ENCODE data around the gene KCNAB3. TPM values are rescaled to one million over a fixed set of nuclear protein-coding genes. Genes with fewer than 3 reads are reported as not detected.

Gene KCNAB3
- polyA plus RNA-seq, 4 donors, result 1.3 to 3.9 (median 1.7) TPM

- H3K27me3 ChIP-seq (ENCODE audit: control insufficient read depth in 3 of 3, insufficient read depth in 3 of 3, low read length in 3 of 3), result no peaks in the 10 kb centered on the region
- DNase-seq, result peak; percentile 25 to 35
- H3K4me1 ChIP-seq (ENCODE audit: control insufficient read depth in 3 of 3, insufficient read depth in 2 of 3, low read depth in 1 of 3, low read length in 2 of 3), result peaks cover 3 to 41% (median 20%) of the 10 kb centered on the region in 3 donors
- H3K9me3 ChIP-seq (ENCODE audit: control insufficient read depth in 2 of 2, insufficient read depth in 1 of 2, low read depth in 1 of 2, low read length in 1 of 2), result no peaks in the 10 kb centered on the region
- H3K27ac ChIP-seq (ENCODE audit: low read depth in 1 of 3, low read length in 2 of 3), result peak within 1 kb of the TSS; percentile 68 to 97 (median 91)
- FAIRE-seq, result no peak
- peak within 1 kb of the TSS; percentile 36 to 87 (median 43) for H3K4me3 ChIP-seq (ENCODE audit: low read depth in 1 of 3, low read length in 3 of 3)
- peaks cover 4 to 34% (median 6%) of the 10 kb centered on the region in 3 donors for H3K36me3 ChIP-seq (ENCODE audit: control insufficient read depth in 3 of 3, insufficient read depth in 2 of 3, low read depth in 1 of 3, low read length in 3 of 3)
- 9 to 21% (median 16%) methylated on average over 18 of the region's 18 CpGs for WGBS, 3 donors
These were observed 41.3 kb downstream of the KCNAB3 start, which contains the start of gene CHD3 for GRCh38 chr17:7888184-7888920. Gene CHD3 (plus strand): TSS chr17:7888789. CDS start chr17:7889001, 212 bp downstream.

DNA sequence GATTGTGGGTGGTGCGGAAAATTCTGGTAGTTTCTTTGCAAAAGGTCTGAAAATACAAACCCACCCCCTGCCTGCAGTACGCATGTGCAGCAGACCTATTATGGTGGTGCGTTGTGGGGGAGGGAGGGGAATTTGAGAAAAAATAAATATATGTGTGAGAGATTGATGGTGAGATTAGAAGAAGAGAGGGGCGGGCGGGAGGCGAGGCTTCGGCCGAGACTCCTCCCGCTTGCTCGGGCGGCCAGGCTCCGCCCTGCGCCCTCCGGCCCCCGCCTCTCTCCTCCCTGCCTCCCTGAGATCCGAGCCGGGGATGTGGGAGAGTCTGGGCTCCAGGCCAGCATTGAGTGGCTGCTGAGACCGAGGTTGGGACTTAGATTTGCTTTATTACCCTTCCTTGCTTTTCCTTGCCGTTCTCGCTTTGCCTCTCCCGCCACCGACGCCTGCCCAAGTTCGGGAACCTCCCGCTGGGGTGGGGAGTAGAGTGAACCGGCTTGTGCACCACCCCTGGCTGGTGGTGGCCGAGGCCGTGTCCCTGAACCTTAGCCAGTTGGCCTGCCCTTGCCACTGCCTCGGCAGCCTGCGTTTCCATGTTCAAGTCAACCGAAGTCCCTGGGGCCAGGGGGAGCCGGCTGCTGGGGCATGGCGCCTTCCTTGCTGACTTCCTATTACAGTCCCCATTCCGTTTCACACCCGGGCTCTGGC, 42.0 kb downstream of the KCNAB3 start:
- peaks cover 2 to 30% (median 4%) of the 10 kb centered on the region in 3 donors for H3K36me3 ChIP-seq (ENCODE audit: control insufficient read depth in 3 of 3, insufficient read depth in 2 of 3, low read depth in 1 of 3, low read length in 3 of 3)
- FAIRE-seq, result no peak
- no peaks in the 10 kb centered on the region for H3K27me3 ChIP-seq (ENCODE audit: control insufficient read depth in 3 of 3, insufficient read depth in 3 of 3, low read length in 3 of 3)
- no peaks in the 10 kb centered on the region for H3K9me3 ChIP-seq (ENCODE audit: control insufficient read depth in 2 of 2, insufficient read depth in 1 of 2, low read depth in 1 of 2, low read length in 1 of 2)
- peak; percentile 92 to 96 for DNase-seq
- WGBS, 3 donors, result 0 to 1% (median 1%) methylated on average over 26 to 35 of the region's 35 CpGs
- peak overlapping the region; percentile 68 to 97 (median 91) for H3K27ac ChIP-seq (ENCODE audit: low read depth in 1 of 3, low read length in 2 of 3)
- peak overlapping the region; percentile 36 to 87 (median 43) for H3K4me3 ChIP-seq (ENCODE audit: low read depth in 1 of 3, low read length in 3 of 3)
- H3K4me1 ChIP-seq (ENCODE audit: control insufficient read depth in 3 of 3, insufficient read depth in 2 of 3, low read depth in 1 of 3, low read length in 2 of 3), result peaks cover 5 to 48% (median 23%) of the 10 kb centered on the region in 3 donors

DNA sequence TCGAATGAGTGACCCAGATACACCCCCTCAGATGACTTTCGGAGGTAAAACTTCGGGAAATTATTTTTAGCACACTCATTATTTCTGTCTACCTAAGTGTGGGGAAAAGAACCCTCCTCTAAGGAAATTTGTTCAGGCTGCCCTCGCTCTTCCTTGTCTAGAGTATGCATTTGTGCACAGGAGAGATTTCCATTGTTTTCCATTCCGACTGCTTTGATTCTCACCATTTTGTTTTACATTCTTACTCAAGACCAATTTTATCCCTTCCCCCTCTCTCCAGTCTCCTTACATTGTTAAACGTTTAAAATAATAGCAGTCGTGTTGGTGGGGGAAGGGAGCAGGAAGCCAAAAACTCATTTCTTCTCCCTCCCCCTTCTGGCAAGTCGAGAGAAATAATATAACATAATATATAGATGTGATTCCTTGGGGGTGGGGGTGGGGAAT, 42.6 kb downstream of the KCNAB3 start:
- peak overlapping the region; percentile 66 to 93 (median 89) for H3K27ac ChIP-seq (ENCODE audit: low read depth in 1 of 3, low read length in 2 of 3)
- H3K9me3 ChIP-seq (ENCODE audit: control insufficient read depth in 2 of 2, insufficient read depth in 1 of 2, low read depth in 1 of 2, low read length in 1 of 2), result no peaks in the 10 kb centered on the region
- no peak for FAIRE-seq
- peak overlapping the region; percentile 68 to 87 (median 86) for H3K4me3 ChIP-seq (ENCODE audit: low read depth in 1 of 3, low read length in 3 of 3)
- WGBS, 3 donors, result 3 to 4% (median 4%) methylated on average over 8 of the region's 8 CpGs
- no peak for DNase-seq
- H3K36me3 ChIP-seq (ENCODE audit: control insufficient read depth in 3 of 3, insufficient read depth in 2 of 3, low read depth in 1 of 3, low read length in 3 of 3), result peaks cover 2 to 30% (median 4%) of the 10 kb centered on the region in 3 donors
- no peaks in the 10 kb centered on the region for H3K27me3 ChIP-seq (ENCODE audit: control insufficient read depth in 3 of 3, insufficient read depth in 3 of 3, low read length in 3 of 3)
- H3K4me1 ChIP-seq (ENCODE audit: control insufficient read depth in 3 of 3, insufficient read depth in 2 of 3, low read depth in 1 of 3, low read length in 2 of 3), result peaks cover 5 to 53% (median 24%) of the 10 kb centered on the region in 3 donors

- Histone ChIP-seq H3K27ac (ENCODE audit: low read depth in 1 of 3, low read length in 2 of 3) (peak overlapping the region; percentile 66 to 93 (median 89)), H3K36me3 (ENCODE audit: control insufficient read depth in 3 of 3, insufficient read depth in 2 of 3, low read depth in 1 of 3, low read length in 3 of 3) (peaks cover 4 to 29% (median 5%) of the 10 kb centered on the region in 3 donors), H3K4me3 (ENCODE audit: low read depth in 1 of 3, low read length in 3 of 3) (peak overlapping the region; percentile 68 to 87 (median 86)), H3K9me3 (ENCODE audit: control insufficient read depth in 2 of 2, insufficient read depth in 1 of 2, low read depth in 1 of 2, low read length in 1 of 2) (no peaks in the 10 kb centered on the region), H3K4me1 (ENCODE audit: control insufficient read depth in 3 of 3, insufficient read depth in 2 of 3, low read depth in 1 of 3, low read length in 2 of 3) (peaks cover 5 to 59% (median 24%) of the 10 kb centered on the region in 3 donors), H3K27me3 (ENCODE audit: control insufficient read depth in 3 of 3, insufficient read depth in 3 of 3, low read length in 3 of 3) (no peaks in the 10 kb centered on the region)
- FAIRE-seq, result no peak
- peak; percentile 38 to 67 for DNase-seq
- 1 to 2% (median 2%) methylated on average over 30 of the region's 30 CpGs for WGBS, 3 donors
These were observed 43.2 kb downstream of the KCNAB3 start for GRCh38 chr17:7886227-7887037.

DNA sequence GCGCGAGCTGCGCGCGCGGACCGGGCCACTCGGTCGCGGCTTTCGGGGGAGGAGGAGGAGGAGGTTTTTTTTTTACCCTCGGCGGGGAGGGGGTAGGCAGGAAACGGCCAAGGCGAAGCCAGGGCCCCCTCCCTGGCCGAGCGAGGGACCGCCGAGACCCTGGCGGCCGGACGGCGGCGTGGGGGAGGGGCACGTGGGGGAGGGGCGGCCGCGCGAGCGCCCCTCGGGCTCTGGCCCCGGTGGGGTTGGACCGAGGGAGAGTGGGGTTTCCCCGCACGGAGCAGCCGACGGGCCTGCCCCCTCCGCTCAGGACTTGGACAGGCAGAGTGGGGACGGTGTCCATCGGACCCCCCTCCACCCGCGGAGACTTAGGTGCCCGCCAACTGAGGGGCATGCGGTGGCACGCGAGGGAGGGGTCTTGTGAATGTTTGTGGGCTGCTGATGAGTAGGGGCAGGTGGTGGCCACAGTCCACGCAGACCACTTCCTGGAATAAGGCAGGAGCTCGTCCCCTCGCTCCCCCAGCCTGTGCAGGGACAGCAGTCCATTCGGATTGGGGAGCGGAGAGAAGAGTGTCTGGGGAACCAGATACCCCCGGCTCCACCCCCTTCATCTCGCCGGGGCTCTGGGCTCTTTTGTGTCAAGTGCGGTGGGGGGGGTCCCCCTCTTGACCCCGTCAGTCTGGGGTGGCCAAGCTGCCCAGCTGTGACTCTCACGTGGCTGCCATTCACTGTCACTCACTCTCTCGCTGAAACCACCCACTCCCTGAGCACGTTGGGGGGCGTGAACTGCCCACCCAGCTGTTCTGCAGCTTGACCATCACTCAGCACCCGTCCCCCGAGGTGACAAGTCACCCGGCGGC, 44.1 kb downstream of the KCNAB3 start:
- Histone ChIP-seq H3K36me3 (ENCODE audit: control insufficient read depth in 3 of 3, insufficient read depth in 2 of 3, low read depth in 1 of 3, low read length in 3 of 3) (peaks cover 0 to 24% (median 4%) of the 10 kb centered on the region in 3 donors), H3K27ac (ENCODE audit: low read depth in 1 of 3, low read length in 2 of 3) (peak overlapping the region; percentile 66 to 93 (median 89)), H3K9me3 (ENCODE audit: control insufficient read depth in 2 of 2, insufficient read depth in 1 of 2, low read depth in 1 of 2, low read length in 1 of 2) (no peaks in the 10 kb centered on the region), H3K4me1 (ENCODE audit: control insufficient read depth in 3 of 3, insufficient read depth in 2 of 3, low read depth in 1 of 3, low read length in 2 of 3) (peaks cover 5 to 63% (median 24%) of the 10 kb centered on the region in 3 donors), H3K4me3 (ENCODE audit: low read depth in 1 of 3, low read length in 3 of 3) (peak overlapping the region; percentile 68 to 87 (median 86)), H3K27me3 (ENCODE audit: control insufficient read depth in 3 of 3, insufficient read depth in 3 of 3, low read length in 3 of 3) (no peaks in the 10 kb centered on the region)
- 0 to 1% (median 0%) methylated on average over 35 to 64 of the region's 64 CpGs for WGBS, 3 donors
- DNase-seq (peak in 1 of 2 donors; percentile 60), FAIRE-seq (no peak)

DNA sequence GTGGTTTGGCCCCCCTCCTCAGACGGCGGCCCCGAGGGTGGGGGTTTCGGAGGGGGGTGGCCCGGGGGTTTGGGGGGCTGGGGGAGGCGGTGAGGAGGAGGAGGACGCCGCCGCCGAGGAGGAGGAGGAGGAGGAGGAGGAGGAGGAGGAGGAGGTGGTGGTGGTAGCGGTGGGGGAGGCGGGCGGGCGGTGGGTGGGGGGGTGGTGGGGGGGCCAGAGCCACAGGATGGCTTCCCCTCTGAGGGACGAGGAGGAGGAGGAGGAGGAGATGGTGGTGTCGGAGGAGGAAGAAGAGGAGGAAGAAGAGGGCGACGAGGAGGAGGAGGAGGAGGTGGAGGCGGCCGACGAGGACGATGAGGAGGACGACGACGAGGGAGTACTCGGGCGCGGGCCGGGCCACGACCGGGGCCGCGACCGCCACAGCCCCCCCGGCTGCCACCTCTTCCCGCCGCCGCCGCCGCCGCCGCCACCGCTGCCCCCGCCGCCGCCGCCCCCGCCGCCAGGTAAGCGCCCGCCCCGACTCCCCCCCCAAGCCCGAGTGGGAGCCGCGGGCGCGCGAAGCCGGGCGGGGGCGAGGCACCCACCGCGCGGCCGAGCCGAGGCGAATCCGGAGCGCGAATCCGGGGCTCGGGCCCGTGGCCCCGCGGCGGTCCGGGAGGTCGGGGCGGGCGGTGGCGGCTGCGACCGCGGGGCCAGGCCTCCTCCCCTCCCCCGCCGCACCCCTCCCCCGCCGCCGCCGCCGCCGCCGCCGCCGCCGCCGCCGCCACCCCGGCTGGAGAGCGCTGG, 44.9 kb downstream of the KCNAB3 start:
- DNase-seq (peak in 1 of 2 donors; percentile 39), FAIRE-seq (no peak)
- H3K4me3 ChIP-seq (ENCODE audit: low read depth in 1 of 3, low read length in 3 of 3), result peak overlapping the region; percentile 68 to 87 (median 86)
- no peaks in the 10 kb centered on the region for H3K9me3 ChIP-seq (ENCODE audit: control insufficient read depth in 2 of 2, insufficient read depth in 1 of 2, low read depth in 1 of 2, low read length in 1 of 2)
- WGBS, 3 donors, result 0 to 4% (median 0%) methylated on average over 1 to 87 of the region's 100 CpGs
- H3K36me3 ChIP-seq (ENCODE audit: control insufficient read depth in 3 of 3, insufficient read depth in 2 of 3, low read depth in 1 of 3, low read length in 3 of 3), result peaks cover 0 to 20% (median 4%) of the 10 kb centered on the region in 3 donors
- H3K27ac ChIP-seq (ENCODE audit: low read depth in 1 of 3, low read length in 2 of 3), result peak overlapping the region; percentile 66 to 91 (median 89)
- H3K4me1 ChIP-seq (ENCODE audit: control insufficient read depth in 3 of 3, insufficient read depth in 2 of 3, low read depth in 1 of 3, low read length in 2 of 3), result peaks cover 5 to 67% (median 23%) of the 10 kb centered on the region in 3 donors
- no peaks in the 10 kb centered on the region for H3K27me3 ChIP-seq (ENCODE audit: control insufficient read depth in 3 of 3, insufficient read depth in 3 of 3, low read length in 3 of 3)
